ENCODE results near the gene THAP7.
A peak's percentile ranks its signal among the peaks of the same experiment; 100 is the strongest.

Gene THAP7

GRCh38 chr22:20990184-20991180 lies 11.4 kb downstream of the THAP7 start:
- Mint-ChIP-seq H3K36me3 (ENCODE audit: low read depth) (peaks cover 11% of the 10 kb centered on the region), H3K27ac (peak overlapping the region; percentile 57), H3K27me3 (ENCODE audit: low read depth, poor library complexity) (no peaks in the 10 kb centered on the region), H3K9me3 (no peaks in the 10 kb centered on the region), H3K4me1 (no peaks in the 10 kb centered on the region), H3K4me3 (no peak overlapping the region)
- DNase-seq: no peak
- TF ChIP-seq, protein P1, sequence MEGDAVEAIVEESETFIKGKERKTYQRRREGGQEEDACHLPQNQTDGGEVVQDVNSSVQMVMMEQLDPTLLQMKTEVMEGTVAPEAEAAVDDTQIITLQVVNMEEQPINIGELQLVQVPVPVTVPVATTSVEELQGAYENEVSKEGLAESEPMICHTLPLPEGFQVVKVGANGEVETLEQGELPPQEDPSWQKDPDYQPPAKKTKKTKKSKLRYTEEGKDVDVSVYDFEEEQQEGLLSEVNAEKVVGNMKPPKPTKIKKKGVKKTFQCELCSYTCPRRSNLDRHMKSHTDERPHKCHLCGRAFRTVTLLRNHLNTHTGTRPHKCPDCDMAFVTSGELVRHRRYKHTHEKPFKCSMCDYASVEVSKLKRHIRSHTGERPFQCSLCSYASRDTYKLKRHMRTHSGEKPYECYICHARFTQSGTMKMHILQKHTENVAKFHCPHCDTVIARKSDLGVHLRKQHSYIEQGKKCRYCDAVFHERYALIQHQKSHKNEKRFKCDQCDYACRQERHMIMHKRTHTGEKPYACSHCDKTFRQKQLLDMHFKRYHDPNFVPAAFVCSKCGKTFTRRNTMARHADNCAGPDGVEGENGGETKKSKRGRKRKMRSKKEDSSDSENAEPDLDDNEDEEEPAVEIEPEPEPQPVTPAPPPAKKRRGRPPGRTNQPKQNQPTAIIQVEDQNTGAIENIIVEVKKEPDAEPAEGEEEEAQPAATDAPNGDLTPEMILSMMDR (IDR thresholded peaks at IDR 0.05): no peak

- no peaks in the 10 kb centered on the region for H3K9me3 Mint-ChIP-seq
- H3K36me3 Mint-ChIP-seq (ENCODE audit: low read depth): peaks cover 11% of the 10 kb centered on the region
- TF ChIP-seq, protein P1 (IDR thresholded peaks at IDR 0.05): no peak
- no peak overlapping the region for H3K27ac Mint-ChIP-seq
- no peaks in the 10 kb centered on the region for H3K27me3 Mint-ChIP-seq (ENCODE audit: low read depth, poor library complexity)
- no peak overlapping the region for H3K4me3 Mint-ChIP-seq
- no peak for DNase-seq
- no peaks in the 10 kb centered on the region for H3K4me1 Mint-ChIP-seq
These were observed 12.4 kb downstream of the THAP7 start for GRCh38 chr22:20989323-20990138.

- Mint-ChIP-seq H3K9me3 (no peaks in the 10 kb centered on the region), H3K4me1 (peaks cover 4% of the 10 kb centered on the region), H3K27me3 (ENCODE audit: low read depth, poor library complexity) (no peaks in the 10 kb centered on the region), H3K36me3 (ENCODE audit: low read depth) (peaks cover 18% of the 10 kb centered on the region), H3K27ac (no peak overlapping the region), H3K4me3 (no peak overlapping the region)
- TF ChIP-seq, protein P1 (IDR thresholded peaks at IDR 0.05): no peak
- DNase-seq: no peak
These were observed 13.2 kb downstream of the THAP7 start for GRCh38 chr22:20988573-20989322.

DNA sequence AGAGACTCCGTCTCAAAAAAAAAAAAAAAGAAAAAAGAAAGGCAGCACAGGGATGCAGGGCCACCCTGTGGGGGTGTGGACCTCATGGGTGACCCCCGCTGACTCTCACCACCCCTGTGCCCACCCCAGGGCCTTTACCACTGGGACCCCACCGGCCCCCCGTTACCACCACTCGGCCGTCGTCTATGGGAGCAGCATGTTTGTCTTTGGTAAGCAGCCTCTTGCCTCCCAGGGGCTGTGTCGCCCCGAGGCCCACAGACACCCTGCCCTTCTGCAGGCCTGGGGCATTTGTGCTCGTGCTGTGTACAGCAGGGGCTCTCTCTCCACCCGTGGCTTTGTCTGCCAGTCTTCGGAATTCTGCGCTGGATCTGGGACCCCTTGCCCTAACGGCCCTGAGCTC lies 14.5 kb downstream of the THAP7 start:
- Mint-ChIP-seq H3K9me3 (no peaks in the 10 kb centered on the region), H3K36me3 (ENCODE audit: low read depth) (peaks cover 19% of the 10 kb centered on the region)

GRCh38 chr22:20986365-20986764 lies 15.6 kb downstream of the THAP7 start:
- TF ChIP-seq, protein P1 (IDR thresholded peaks at IDR 0.05): no peak
- Mint-ChIP-seq H3K9me3 (no peaks in the 10 kb centered on the region), H3K4me3 (no peak overlapping the region), H3K4me1 (peaks cover 21% of the 10 kb centered on the region), H3K27me3 (ENCODE audit: low read depth, poor library complexity) (no peaks in the 10 kb centered on the region), H3K27ac (no peak overlapping the region), H3K36me3 (ENCODE audit: low read depth) (peaks cover 19% of the 10 kb centered on the region)
- no peak for DNase-seq

More for the DNA sequence above, 14.5 kb downstream of the THAP7 start:
- Mint-ChIP-seq H3K4me1 (peaks cover 18% of the 10 kb centered on the region), H3K27me3 (ENCODE audit: low read depth, poor library complexity) (no peaks in the 10 kb centered on the region), H3K4me3 (no peak overlapping the region), H3K27ac (no peak overlapping the region)
- DNase-seq: no peak
- TF ChIP-seq, protein P1 (IDR thresholded peaks at IDR 0.05): no peak
